ENCODE data around the gene ERGIC1.

GRCh38 chr5:172861461-172861860 lies 27.4 kb downstream of the ERGIC1 start:
- no peak for TF ChIP-seq CTCF (IDR thresholded peaks at IDR 0.05)
- no peak for TF ChIP-seq POLR2A (IDR thresholded peaks at IDR 0.05)

Data from thyroid gland (tissue), 4 donors.